HL-60/S4 treated with retinoic acid at 250 ng/mL for 4 days and 3 days (cell line): ENCODE measurements around the gene MTFR1L.
"Not testable (repeated sequence)": the region's sequence is repeated elsewhere in the genome, so short reads cannot be mapped to it uniquely, and the experiment has no call there.

ENCODE experiments used
- in situ Hi-C: fragments of 300-500 bp; cut with MboI; formaldehyde crosslinking; loops from 2 replicates; pipeline ENCODE4 v1.7.0; 2022; ENCODE audit warnings: low sequenced_read_pairs

MTFR1L gene

GRCh38 chr1:25818569-25818968 lies 1.2 kb upstream of the MTFR1L start:
- in situ Hi-C loops, result no loop called here

- in situ Hi-C loops, result no loop called here
Measured at GRCh38 chr1:25820247-25821111, 725 bp downstream of the MTFR1L start.

GRCh38 chr1:25821112-25821476 lies 1.3 kb downstream of the MTFR1L start:
- in situ Hi-C loops, result no loop called here

- in situ Hi-C loops, result no loop called here
Measured at GRCh38 chr1:25821630-25822091, 1.9 kb downstream of the MTFR1L start.

- in situ Hi-C loops, result no loop called here
Measured at GRCh38 chr1:25825605-25826004, 5.9 kb downstream of the MTFR1L start.

- in situ Hi-C loops, result no loop called here
Measured at GRCh38 chr1:25826571-25826970, 6.8 kb downstream of the MTFR1L start.

- in situ Hi-C loops, result no loop called here
Measured at GRCh38 chr1:25828491-25828890, 8.7 kb downstream of the MTFR1L start.

GRCh38 chr1:25829046-25829445 lies 9.3 kb downstream of the MTFR1L start:
- in situ Hi-C loops, result no loop called here

- in situ Hi-C loops, result no loop called here
Measured at GRCh38 chr1:25831569-25832196, 11.9 kb downstream of the MTFR1L start.

- in situ Hi-C loops, result no loop called here
Measured at GRCh38 chr1:25832336-25833037, 12.7 kb downstream of the MTFR1L start.

GRCh38 chr1:25833158-25833557 lies 13.4 kb downstream of the MTFR1L start:
- in situ Hi-C loops, result no loop called here

- in situ Hi-C loops, result no loop called here
Measured at GRCh38 chr1:25834894-25835293, 15.1 kb downstream of the MTFR1L start.

GRCh38 chr1:25836695-25837094 lies 16.9 kb downstream of the MTFR1L start:
- in situ Hi-C loops, result no loop called here

GRCh38 chr1:25837262-25837875 lies 17.6 kb downstream of the MTFR1L start:
- in situ Hi-C loops, result no loop called here

- in situ Hi-C loops, result not testable (repeated sequence)
Measured at GRCh38 chr1:25839808-25840207, 20.1 kb downstream of the MTFR1L start.

GRCh38 chr1:25843483-25843882 lies 23.7 kb downstream of the MTFR1L start:
- in situ Hi-C loops, result no loop called here

GRCh38 chr1:25844536-25845337 lies 25.0 kb downstream of the MTFR1L start:
- in situ Hi-C loops, result no loop called here

GRCh38 chr1:25845664-25846063 lies 25.9 kb downstream of the MTFR1L start:
- in situ Hi-C loops, result no loop called here

GRCh38 chr1:25847929-25848328 lies 28.2 kb downstream of the MTFR1L start:
- in situ Hi-C loops, result no loop called here

GRCh38 chr1:25848531-25848930 lies 28.8 kb downstream of the MTFR1L start:
- in situ Hi-C loops, result no loop called here
